ENCODE data around the gene ATXN2. TPM values are rescaled to one million over a fixed set of nuclear protein-coding genes. Genes with fewer than 3 reads are reported as not detected.
A peak's percentile ranks its signal among the peaks of the same experiment; 100 is the strongest.

Gene ATXN2
- total and polyA plus RNA-seq, 9 of the 15 experiments (the other 6 are each of a cell fraction or from before 2014, with no cell fraction given) = 16.8 to 67.8 (median 29.3) TPM

GRCh38 chr12:111408116-111408440 is 191.0 kb downstream of the ATXN2 start:
- CTCF ChIA-PET (ENCODE audit: low intra/inter-chr PET ratio) = no interaction called here
- H3K4me1 ChIP-seq (replicated peaks in 1 of 2; ENCODE audit: control insufficient read depth in 2 of 2, insufficient read depth in 2 of 2, low read length in 2 of 2) = peaks cover 69 to 85% of the 10 kb centered on the region in 2 experiments
- H3K4me2 ChIP-seq (ENCODE audit: insufficient read depth, low read length) = peak overlapping the region; percentile 92
- POLR2A ChIA-PET = interaction anchor here (1.2 to 2.0 kb wide), 4 partner anchors 10 to 37 kb away, joined by 4 to 8 read pairs (median 4); no protein-coding TSS in a partner anchor
- WGBS (ENCODE audit: insufficient coverage, low coverage, missing lambda C conversion rate) = 17% methylated on average over 1 of the region's 1 CpG
- BruUV-seq (replicated peaks) = no TSS peak
- H3K9me1 ChIP-seq (ENCODE audit: control insufficient read depth, insufficient read depth, low read length) = peaks cover 12% of the 10 kb centered on the region
- no peaks in the 10 kb centered on the region; a peak in 1 of 5 replicates for H3K27me3 ChIP-seq (ENCODE audit: control insufficient read depth in 2 of 2, insufficient read depth in 2 of 2, low read length in 2 of 2)
- H3K4me3 ChIP-seq = peak overlapping the region; percentile 93
- peaks cover 45% of the 10 kb centered on the region for H3K36me3 ChIP-seq (ENCODE audit: control insufficient read depth, insufficient read depth, low read length)
- no peak for ATAC-seq
- H3K27ac ChIP-seq (ENCODE audit: extremely low read depth, low read depth, low read length) = peak overlapping the region; percentile 92; the same call in 2 of the 3 replicates
- peaks cover 74% of the 10 kb centered on the region for H3K79me2 ChIP-seq (ENCODE audit: control insufficient read depth, insufficient read depth, low read length)
- no peaks in the 10 kb centered on the region for H3K9me3 ChIP-seq (replicated peaks; ENCODE audit: control insufficient read depth, insufficient read depth, low read depth, low read length)
- H2AFZ ChIP-seq (ENCODE audit: low read depth, low read length) = no peak overlapping the region
- intact Hi-C loops (cut with micrococcal nuclease) = loop anchor here (5.0 kb wide), 2 partner anchors 189 to 279 kb away; partner anchors contain the start of genes ACAD10, ATXN2 and BRAP
- no peak for FAIRE-seq
- in situ Hi-C loops (cut with MboI) = loop anchor here (5.0 kb wide), 1 partner anchor 264 kb away; no protein-coding TSS in a partner anchor
- H3K9ac ChIP-seq (ENCODE audit: insufficient read depth in 1 of 2, low read depth in 2 of 2, low read length in 2 of 2) = peak overlapping the region; percentile 82 to 90; a peak in 3 of 4 replicates
- DNase-seq (ENCODE audit: extremely low read depth in 1 of 4, low spot score in 3 of 4) = peak in 1 of 4 experiments; percentile 33
- peaks cover 49% of the 10 kb centered on the region for H4K20me1 ChIP-seq (replicated peaks; ENCODE audit: control insufficient read depth, insufficient read depth, low read length)
- TF ChIP-seq ZNF24 (IDR thresholded peaks at IDR 0.05) (0 out of 2 replicates have a peak, but pooled peaks have one; percentile 39), HDGF (IDR thresholded peaks at IDR 0.05) (0 out of 2 replicates have a peak, but pooled peaks have one; percentile 47), ZFP1 (CRISPR knock-in tag; IDR thresholded peaks at IDR 0.05) (no peak), ETS2 (tag; IDR thresholded peaks at IDR 0.05; ENCODE audit: borderline replicate concordance, poor library complexity, severe bottlenecking) (no peak), SMARCE1 (IDR thresholded peaks at IDR 0.05) (no peak), POLR2H (tag; IDR thresholded peaks at IDR 0.05; ENCODE audit: low read depth) (no peak), NRF1 (conservative IDR thresholded peaks at IDR 0.05 in 1 of 2, IDR thresholded peaks at IDR 0.05 in 1 of 2) (no peak), ZNF785 (CRISPR knock-in tag; IDR thresholded peaks at IDR 0.05) (no peak), ZFP36 (IDR thresholded peaks at IDR 0.05; ENCODE audit: low read depth, low read length, partially characterized antibody) (peak; percentile 24), THRB (CRISPR knock-in tag; conservative IDR thresholded peaks at IDR 0.05) (no peak)
- TF ChIP-seq, protein P1, sequence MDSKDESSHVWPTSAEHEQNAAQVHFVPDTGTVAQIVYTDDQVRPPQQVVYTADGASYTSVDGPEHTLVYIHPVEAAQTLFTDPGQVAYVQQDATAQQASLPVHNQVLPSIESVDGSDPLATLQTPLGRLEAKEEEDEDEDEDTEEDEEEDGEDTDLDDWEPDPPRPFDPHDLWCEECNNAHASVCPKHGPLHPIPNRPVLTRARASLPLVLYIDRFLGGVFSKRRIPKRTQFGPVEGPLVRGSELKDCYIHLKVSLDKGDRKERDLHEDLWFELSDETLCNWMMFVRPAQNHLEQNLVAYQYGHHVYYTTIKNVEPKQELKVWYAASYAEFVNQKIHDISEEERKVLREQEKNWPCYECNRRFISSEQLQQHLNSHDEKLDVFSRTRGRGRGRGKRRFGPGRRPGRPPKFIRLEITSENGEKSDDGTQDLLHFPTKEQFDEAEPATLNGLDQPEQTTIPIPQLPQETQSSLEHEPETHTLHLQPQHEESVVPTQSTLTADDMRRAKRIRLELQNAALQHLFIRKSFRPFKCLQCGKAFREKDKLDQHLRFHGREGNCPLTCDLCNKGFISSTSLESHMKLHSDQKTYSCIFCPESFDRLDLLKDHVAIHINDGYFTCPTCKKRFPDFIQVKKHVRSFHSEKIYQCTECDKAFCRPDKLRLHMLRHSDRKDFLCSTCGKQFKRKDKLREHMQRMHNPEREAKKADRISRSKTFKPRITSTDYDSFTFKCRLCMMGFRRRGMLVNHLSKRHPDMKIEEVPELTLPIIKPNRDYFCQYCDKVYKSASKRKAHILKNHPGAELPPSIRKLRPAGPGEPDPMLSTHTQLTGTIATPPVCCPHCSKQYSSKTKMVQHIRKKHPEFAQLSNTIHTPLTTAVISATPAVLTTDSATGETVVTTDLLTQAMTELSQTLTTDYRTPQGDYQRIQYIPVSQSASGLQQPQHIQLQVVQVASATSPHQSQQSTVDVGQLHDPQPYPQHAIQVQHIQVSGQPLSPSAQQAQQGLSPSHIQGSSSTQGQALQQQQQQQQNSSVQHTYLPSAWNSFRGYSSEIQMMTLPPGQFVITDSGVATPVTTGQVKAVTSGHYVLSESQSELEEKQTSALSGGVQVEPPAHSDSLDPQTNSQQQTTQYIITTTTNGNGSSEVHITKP (IDR thresholded peaks at IDR 0.05; ENCODE audit: partially characterized antibody) = no peak
- TF ChIP-seq, protein P2, sequence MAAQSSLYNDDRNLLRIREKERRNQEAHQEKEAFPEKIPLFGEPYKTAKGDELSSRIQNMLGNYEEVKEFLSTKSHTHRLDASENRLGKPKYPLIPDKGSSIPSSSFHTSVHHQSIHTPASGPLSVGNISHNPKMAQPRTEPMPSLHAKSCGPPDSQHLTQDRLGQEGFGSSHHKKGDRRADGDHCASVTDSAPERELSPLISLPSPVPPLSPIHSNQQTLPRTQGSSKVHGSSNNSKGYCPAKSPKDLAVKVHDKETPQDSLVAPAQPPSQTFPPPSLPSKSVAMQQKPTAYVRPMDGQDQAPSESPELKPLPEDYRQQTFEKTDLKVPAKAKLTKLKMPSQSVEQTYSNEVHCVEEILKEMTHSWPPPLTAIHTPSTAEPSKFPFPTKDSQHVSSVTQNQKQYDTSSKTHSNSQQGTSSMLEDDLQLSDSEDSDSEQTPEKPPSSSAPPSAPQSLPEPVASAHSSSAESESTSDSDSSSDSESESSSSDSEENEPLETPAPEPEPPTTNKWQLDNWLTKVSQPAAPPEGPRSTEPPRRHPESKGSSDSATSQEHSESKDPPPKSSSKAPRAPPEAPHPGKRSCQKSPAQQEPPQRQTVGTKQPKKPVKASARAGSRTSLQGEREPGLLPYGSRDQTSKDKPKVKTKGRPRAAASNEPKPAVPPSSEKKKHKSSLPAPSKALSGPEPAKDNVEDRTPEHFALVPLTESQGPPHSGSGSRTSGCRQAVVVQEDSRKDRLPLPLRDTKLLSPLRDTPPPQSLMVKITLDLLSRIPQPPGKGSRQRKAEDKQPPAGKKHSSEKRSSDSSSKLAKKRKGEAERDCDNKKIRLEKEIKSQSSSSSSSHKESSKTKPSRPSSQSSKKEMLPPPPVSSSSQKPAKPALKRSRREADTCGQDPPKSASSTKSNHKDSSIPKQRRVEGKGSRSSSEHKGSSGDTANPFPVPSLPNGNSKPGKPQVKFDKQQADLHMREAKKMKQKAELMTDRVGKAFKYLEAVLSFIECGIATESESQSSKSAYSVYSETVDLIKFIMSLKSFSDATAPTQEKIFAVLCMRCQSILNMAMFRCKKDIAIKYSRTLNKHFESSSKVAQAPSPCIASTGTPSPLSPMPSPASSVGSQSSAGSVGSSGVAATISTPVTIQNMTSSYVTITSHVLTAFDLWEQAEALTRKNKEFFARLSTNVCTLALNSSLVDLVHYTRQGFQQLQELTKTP (IDR thresholded peaks at IDR 0.05; ENCODE audit: low read depth in 1 of 2, partially characterized antibody in 2 of 2) = peak in 1 of 2 experiments; percentile 23

All from K562 (cell line).